SU-DHL-6 (cell line): ENCODE data around the gene WNT3.

Experiments
- H2AFZ ChIP-seq: fragments of 200-600 bp; sonication (generic); 2 replicates; pipeline ENCODE4 v1.6.1; 2014; ENCODE audit warnings: low read depth, mild to moderate bottlenecking, moderate library complexity, mixed read lengths, antibody characterized with exemption, low read length; ENCODE audit not compliant: severe bottlenecking
- H3F3A ChIP-seq: fragments of 200-600 bp; shearing (Covaris generic); 2 replicates; pipeline ENCODE4 v1.6.0; 2016; ENCODE audit warnings: antibody characterized with exemption, mild to moderate bottlenecking; ENCODE audit not compliant: insufficient read depth
- H3K27ac ChIP-seq: fragments of 200-600 bp; sonication (generic); 2 replicates; pipeline ENCODE4 v1.5.1; 2016; ENCODE audit warnings: low read depth, mild to moderate bottlenecking, low read length, moderate library complexity, mixed read lengths
- H3K27me3 ChIP-seq: fragments of 200-600 bp; sonication (generic), shearing (Covaris generic); 2 replicates; pipeline ENCODE4 v1.6.0; 2014; ENCODE audit warnings: mild to moderate bottlenecking, low read length
- H3K36me3 ChIP-seq: fragments of 200-600 bp; sonication (generic); 2 replicates; pipeline ENCODE4 v1.6.1; 2014; ENCODE audit warnings: mild to moderate bottlenecking, low read length, mixed read lengths
- H3K4me2 ChIP-seq: fragments of 300-600, 200-600 bp; shearing (Covaris generic), sonication (generic); 2 replicates; pipeline ENCODE4 v1.6.0; 2014; ENCODE audit warnings: low read length, low read depth, mild to moderate bottlenecking; ENCODE audit not compliant: poor library complexity, severe bottlenecking
- H3K4me3 ChIP-seq: fragments of 200-600 bp; sonication (generic); 2 replicates; pipeline ENCODE4 v1.5.1; 2014; ENCODE audit warnings: antibody characterized with exemption, low read length, mild to moderate bottlenecking, mixed read lengths; ENCODE audit not compliant: insufficient read depth, poor library complexity, severe bottlenecking
- H3K79me2 ChIP-seq: fragments of 200-600 bp; sonication (generic); 2 replicates; pipeline ENCODE4 v1.6.1; 2014; ENCODE audit warnings: mild to moderate bottlenecking, low read length, moderate library complexity; ENCODE audit not compliant: insufficient read depth
- H3K9ac ChIP-seq: fragments of 200-600 bp; sonication (generic); 2 replicates; pipeline ENCODE4 v1.7.0; 2014; ENCODE audit warnings: mild to moderate bottlenecking, low read length
- H3K9me2 ChIP-seq: fragments of 200-600 bp; sonication (generic); replicated peaks from 2 replicates; pipeline ENCODE4 v1.6.1; 2014; ENCODE audit warnings: low read length; ENCODE audit not compliant: insufficient read depth
- H3K9me3 ChIP-seq: fragments of 200-600 bp; sonication (generic); 2 replicates; pipeline ENCODE4 v1.6.1; 2014; ENCODE audit warnings: low read length, mixed read lengths; ENCODE audit not compliant: insufficient read depth
- H4K20me1 ChIP-seq: fragments of 200-600 bp; sonication (generic); 2 replicates; pipeline ENCODE4 v1.6.1; 2014; ENCODE audit warnings: low read depth, mild to moderate bottlenecking, antibody characterized with exemption, low read length, moderate library complexity, mixed read lengths
- EZH2phosphoT487 ChIP-seq: fragments of 200-600 bp; sonication (generic), shearing (Covaris generic); conservative IDR thresholded peaks from 2 replicates; pipeline ENCODE4 v1.6.1; 2018; ENCODE audit warnings: mild to moderate bottlenecking, antibody characterized with exemption, low read length, moderate library complexity, mixed read lengths
- TF ChIP-seq, protein P1 (sequence below): fragments of 200-600 bp; sonication (generic); IDR thresholded peaks from one replicate; pipeline ENCODE4 v1.5.1; 2017; ENCODE audit warnings: antibody characterized with exemption, mild to moderate bottlenecking, low read length, moderate library complexity; ENCODE audit not compliant: insufficient read depth, poor library complexity, severe bottlenecking

The WNT3 gene

GRCh38 chr17:46859996-46860395 is 41.5 kb upstream of the WNT3 start:
- Histone ChIP-seq H3F3A (no peaks in the 10 kb centered on the region), H2AFZ (no peak overlapping the region), H4K20me1 (no peaks in the 10 kb centered on the region), H3K27ac (no peak overlapping the region), H3K4me2 (no peak overlapping the region), H3K9me3 (no peaks in the 10 kb centered on the region), H3K79me2 (no peaks in the 10 kb centered on the region), H3K27me3 (no peaks in the 10 kb centered on the region), H3K36me3 (no peaks in the 10 kb centered on the region), H3K4me3 (no peak overlapping the region), H3K9ac (no peak overlapping the region), H3K9me2 (no peaks in the 10 kb centered on the region)
- TF ChIP-seq, protein P1, sequence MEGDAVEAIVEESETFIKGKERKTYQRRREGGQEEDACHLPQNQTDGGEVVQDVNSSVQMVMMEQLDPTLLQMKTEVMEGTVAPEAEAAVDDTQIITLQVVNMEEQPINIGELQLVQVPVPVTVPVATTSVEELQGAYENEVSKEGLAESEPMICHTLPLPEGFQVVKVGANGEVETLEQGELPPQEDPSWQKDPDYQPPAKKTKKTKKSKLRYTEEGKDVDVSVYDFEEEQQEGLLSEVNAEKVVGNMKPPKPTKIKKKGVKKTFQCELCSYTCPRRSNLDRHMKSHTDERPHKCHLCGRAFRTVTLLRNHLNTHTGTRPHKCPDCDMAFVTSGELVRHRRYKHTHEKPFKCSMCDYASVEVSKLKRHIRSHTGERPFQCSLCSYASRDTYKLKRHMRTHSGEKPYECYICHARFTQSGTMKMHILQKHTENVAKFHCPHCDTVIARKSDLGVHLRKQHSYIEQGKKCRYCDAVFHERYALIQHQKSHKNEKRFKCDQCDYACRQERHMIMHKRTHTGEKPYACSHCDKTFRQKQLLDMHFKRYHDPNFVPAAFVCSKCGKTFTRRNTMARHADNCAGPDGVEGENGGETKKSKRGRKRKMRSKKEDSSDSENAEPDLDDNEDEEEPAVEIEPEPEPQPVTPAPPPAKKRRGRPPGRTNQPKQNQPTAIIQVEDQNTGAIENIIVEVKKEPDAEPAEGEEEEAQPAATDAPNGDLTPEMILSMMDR: no peak
- no peak for TF ChIP-seq EZH2phosphoT487

DNA sequence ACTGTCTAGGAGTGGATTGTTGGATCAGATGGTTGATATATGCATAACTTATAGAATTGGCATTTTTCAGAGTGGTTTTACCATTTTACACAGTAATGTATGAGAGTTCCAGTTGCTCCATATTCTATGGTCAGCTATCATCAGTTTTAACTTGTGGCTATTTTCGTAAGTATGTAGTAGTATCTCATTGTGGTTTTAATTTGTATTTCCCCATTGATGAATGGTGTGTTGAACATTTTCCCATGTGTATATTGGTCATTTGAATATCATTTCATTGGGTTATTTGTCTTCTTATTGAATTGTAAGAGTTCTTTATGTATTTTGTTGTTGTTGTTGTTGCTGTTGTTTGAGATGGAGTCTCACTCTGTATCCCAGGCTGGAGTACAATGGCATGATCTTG is 39.1 kb upstream of the WNT3 start:
- H3K4me2 ChIP-seq: no peak overlapping the region
- no peak overlapping the region for H3K27ac ChIP-seq
- no peaks in the 10 kb centered on the region for H3K79me2 ChIP-seq
- H3K9me3 ChIP-seq: no peaks in the 10 kb centered on the region
- no peak overlapping the region for H3K9ac ChIP-seq
- H3K36me3 ChIP-seq: no peaks in the 10 kb centered on the region
- no peaks in the 10 kb centered on the region for H3F3A ChIP-seq
- TF ChIP-seq EZH2phosphoT487: no peak
- TF ChIP-seq, protein P1: no peak
- H3K9me2 ChIP-seq: no peaks in the 10 kb centered on the region
- no peak overlapping the region for H2AFZ ChIP-seq
- H3K27me3 ChIP-seq: no peaks in the 10 kb centered on the region
- no peaks in the 10 kb centered on the region for H4K20me1 ChIP-seq
- no peak overlapping the region for H3K4me3 ChIP-seq

DNA sequence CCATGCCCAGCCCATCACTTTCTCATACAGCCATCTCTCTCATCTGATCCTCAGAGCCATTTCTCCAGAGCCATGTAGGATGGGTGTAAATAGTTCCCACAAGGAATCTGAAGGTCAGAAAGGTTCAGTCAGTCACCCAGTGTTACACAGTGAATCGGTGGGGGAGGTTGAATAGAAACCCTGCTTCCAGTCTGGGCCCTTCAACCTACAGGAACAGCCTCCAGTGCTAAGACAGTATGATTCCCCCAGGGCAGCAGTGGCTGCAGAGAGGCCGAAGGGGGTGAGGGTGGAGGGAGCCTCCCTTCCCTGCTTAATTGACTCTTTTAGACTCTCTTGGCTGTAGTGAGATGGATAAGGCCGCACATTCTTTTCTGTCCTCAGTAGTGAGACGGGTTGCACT is 36.5 kb upstream of the WNT3 start:
- H3K9me2 ChIP-seq: no peaks in the 10 kb centered on the region
- H3K27me3 ChIP-seq: no peaks in the 10 kb centered on the region
- no peaks in the 10 kb centered on the region for H3K9me3 ChIP-seq
- H3K4me3 ChIP-seq: no peak overlapping the region
- H3F3A ChIP-seq: no peaks in the 10 kb centered on the region
- no peak overlapping the region for H3K27ac ChIP-seq
- H3K36me3 ChIP-seq: no peaks in the 10 kb centered on the region
- H4K20me1 ChIP-seq: no peaks in the 10 kb centered on the region
- H2AFZ ChIP-seq: no peak overlapping the region
- H3K79me2 ChIP-seq: no peaks in the 10 kb centered on the region
- H3K4me2 ChIP-seq: no peak overlapping the region
- TF ChIP-seq EZH2phosphoT487: no peak
- TF ChIP-seq, protein P1: no peak
- no peak overlapping the region for H3K9ac ChIP-seq

DNA sequence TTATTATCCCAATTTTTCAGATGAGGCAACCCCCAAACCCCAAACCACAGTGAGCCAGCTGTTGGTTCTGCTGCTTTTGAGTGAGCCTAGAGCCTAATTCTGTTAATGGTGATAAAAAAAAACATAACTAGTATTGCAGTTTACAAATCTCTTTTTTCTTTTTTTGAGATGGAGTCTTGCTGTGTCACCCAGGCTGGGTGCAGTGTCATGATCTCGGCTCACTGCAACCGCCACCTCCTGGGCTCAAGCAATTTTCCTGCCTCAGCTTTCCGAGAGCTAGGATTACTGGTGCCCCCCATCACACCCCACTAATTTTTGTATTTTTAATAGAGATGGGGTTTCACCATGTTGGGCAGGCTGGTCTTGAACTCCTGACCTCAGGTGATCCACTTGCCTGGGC is 36.0 kb upstream of the WNT3 start:
- no peaks in the 10 kb centered on the region for H3K27me3 ChIP-seq
- H3K4me3 ChIP-seq: no peak overlapping the region
- H3K9me2 ChIP-seq: no peaks in the 10 kb centered on the region
- no peaks in the 10 kb centered on the region for H3K36me3 ChIP-seq
- H3K9ac ChIP-seq: no peak overlapping the region
- no peak overlapping the region for H2AFZ ChIP-seq
- H3K9me3 ChIP-seq: no peaks in the 10 kb centered on the region
- H3K27ac ChIP-seq: no peak overlapping the region
- H3F3A ChIP-seq: no peaks in the 10 kb centered on the region
- H3K4me2 ChIP-seq: no peak overlapping the region
- H3K79me2 ChIP-seq: no peaks in the 10 kb centered on the region
- H4K20me1 ChIP-seq: no peaks in the 10 kb centered on the region
- TF ChIP-seq, protein P1: no peak
- no peak for TF ChIP-seq EZH2phosphoT487
